NCI-H2029 treated with DMSO at 0.1 percent for 48 hours (cell line): ENCODE results near the gene PTPRD.

Experiments
- DNase-seq: peaks from one replicate; lab custom pipeline; 2025; lab: John Stamatoyannopoulos, UW

The PTPRD gene

DNA sequence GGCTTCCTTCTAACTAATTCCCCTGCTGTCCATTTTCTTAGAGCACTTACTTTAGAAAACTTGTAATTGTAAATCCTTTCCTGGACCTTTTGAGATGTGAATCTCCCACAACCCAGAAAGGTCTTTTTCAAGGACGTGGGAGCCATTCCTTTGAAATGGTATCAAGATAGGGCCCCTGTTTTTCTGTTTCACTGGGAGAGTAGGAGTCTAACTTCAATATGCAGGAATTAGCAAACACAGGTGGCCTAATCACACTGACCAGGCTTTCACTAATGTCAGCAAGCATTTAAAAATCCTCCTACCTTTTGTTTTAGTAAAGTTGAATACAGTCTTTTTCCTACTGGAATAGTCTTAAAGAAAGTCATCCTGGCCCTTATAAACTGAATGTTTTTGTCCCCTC lies 558.3 kb downstream of the PTPRD start:
- DNase-seq, result no peak

DNA sequence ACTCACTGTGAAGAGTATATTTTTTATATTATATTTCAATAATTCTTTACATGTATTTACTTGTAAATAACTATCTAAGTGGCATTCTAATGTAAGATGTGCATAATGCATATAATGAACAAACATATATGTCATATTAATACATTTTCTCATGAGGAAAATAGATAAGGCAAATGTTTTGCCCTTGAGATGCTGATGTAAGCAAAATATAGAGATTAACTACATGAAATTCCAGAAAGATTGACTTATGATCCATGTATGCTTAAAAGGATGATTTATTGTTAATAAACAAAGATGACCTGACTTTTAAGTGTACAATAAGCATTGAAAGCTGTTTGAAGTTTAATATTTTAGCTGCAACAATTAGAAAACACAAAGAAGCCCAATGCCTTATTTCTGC lies 559.9 kb downstream of the PTPRD start:
- no peak for DNase-seq

DNA sequence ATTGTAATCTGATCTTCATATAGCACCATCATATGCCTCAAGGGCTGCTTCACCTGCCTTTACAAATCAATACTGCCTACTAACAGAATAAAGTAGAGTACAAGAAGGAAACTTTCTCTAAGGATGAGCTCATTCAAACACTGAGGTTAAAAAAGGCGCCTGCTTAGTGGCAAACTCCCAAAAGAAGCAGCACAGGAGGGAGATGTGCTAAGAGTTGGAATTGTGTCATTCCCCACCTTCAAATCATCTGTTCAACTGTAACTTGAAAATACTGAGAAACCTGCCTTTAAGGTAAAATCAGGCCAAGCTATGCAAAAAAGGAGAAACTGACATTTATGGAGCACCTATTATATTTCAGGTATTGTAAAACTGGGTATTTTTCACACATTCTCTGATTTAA lies 560.6 kb downstream of the PTPRD start:
- no peak for DNase-seq

DNA sequence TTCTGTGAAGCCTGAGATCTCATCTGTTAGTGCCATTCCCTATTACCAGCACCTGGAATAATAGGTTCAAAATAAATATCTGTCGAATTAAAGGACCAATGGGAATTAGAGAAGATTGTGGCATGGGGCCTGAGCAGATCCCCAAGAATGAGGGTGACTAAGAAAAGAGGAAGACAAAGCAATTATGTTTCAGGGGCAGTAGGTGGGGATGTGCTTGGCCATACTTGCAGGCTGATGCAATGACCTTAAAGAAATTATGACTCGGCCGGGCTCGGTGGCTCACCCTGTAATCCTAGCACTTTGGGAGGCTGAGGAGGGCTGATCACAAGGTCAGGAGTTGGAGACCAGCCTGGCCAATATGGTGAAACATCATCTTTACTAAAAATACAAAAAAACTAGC lies 562.8 kb downstream of the PTPRD start:
- DNase-seq, result no peak

DNA sequence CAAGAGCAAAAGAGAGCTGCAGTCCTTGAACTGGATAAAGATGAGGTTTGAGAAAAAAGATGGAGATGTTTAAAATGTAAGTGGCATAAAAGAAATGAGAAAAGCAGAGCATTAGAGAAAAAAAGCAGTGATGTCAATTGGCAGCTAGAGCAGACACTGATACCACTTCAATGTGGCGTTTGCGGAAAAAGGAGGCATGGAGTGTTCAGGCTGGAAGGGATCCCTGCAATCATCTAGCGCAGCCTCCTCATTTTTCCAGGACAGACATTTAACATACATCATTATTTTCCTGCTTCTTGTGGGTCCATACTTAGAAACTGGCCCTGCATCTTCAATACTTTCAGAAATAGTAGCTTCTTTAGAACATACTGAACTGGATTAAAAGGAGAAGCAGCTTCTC lies 563.8 kb downstream of the PTPRD start:
- no peak for DNase-seq

DNA sequence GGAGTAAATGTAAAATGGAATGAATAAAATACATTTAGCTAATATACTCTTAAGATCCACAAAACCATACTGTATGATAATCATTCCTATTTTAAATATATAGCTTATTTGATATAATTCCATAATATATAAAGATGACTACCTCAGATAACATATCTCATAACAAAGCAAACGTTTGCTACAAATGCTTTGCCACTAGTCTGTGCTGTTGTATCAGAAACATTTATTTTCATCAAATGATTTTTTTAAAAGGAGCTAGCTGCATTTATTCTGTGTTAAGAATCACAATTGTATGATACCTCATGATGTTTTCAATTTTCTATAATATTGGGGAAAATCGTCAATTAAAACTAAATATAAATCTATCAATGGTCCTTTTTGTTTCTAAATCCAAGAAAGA lies 567.2 kb downstream of the PTPRD start:
- DNase-seq, result no peak

DNA sequence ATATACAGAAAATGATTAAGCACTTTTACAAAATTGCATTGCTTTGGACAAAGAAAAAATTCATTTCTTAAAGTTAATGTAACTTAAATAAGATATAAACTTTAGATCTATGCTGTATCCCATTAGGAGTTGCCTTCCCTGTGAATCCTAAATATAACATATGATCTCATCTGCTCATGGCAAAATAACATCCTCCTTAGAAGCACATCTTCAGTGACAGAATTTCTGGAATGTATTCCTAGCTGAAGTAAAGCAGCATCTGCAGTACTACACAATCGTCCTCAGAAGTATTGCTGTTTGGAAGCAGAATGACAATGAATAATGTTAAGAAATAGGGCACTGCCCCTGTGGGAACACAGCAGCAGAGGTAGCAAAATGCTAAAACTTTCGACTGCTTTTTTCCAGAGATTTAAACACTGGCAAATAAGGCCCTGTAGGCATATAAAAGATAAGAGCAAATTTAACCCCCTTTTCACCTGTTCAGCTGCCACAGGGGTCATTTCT lies 571.0 kb downstream of the PTPRD start:
- DNase-seq, result no peak

DNA sequence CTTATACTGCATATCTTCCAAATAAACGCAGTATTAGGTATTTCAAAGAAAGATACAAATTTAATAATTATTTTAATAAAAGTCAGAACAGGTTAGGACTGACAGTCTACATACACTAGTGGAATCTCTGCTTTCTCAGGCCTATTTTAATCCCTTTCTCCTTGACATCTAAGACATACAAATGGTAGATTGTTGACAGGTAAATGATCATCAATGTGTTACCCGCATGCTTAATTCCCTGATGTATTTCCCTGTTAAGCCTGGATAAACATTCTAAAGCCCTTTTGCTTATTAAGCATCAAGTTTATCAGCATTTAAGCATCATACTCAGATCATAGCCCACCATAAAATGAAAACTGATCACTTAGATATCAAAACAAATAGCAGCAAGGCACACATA lies 576.7 kb downstream of the PTPRD start:
- DNase-seq, result no peak

DNA sequence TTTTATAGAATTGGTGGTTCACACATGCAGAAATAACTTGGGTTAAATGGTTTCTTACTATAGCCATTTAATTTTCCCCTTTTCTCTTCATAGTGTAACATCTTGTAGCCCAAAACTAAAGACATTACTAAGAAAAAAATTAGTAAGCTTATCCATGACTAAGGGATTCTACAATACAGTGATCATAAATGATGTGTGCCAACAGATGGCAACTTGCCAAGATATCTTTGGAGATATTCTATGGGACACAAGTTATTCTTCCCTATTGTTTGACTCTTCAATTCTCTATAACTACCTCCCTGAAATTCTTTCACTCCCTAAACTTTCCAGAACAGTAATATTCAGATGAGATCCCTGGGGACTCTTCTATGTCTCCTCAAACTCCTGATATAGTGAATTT lies 580.6 kb downstream of the PTPRD start:
- no peak for DNase-seq

DNA sequence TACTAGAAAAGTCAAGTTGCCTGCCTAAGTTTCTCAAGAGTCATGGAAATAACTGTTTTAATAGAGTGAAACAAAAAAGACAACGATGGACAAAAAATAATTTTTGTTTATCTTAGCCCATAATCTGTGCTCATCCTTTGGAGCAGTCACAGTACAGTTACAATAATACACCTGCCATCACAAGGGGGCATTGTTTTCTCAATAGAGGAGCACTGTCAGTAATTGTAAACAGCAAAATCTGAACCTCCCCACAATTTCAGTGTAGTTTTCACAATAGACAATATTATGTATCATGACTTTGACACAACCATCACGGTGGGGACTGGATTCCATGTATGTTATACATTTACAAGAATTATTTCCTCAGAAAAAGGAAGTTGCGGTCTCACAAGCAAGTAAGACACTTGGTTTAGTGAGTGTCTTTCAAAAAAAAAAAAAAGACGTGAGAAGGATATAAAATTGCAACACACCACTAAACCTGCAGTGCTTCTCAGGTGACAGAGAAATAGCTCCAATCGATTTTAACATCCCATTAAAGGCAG lies 586.3 kb downstream of the PTPRD start:
- no peak for DNase-seq

DNA sequence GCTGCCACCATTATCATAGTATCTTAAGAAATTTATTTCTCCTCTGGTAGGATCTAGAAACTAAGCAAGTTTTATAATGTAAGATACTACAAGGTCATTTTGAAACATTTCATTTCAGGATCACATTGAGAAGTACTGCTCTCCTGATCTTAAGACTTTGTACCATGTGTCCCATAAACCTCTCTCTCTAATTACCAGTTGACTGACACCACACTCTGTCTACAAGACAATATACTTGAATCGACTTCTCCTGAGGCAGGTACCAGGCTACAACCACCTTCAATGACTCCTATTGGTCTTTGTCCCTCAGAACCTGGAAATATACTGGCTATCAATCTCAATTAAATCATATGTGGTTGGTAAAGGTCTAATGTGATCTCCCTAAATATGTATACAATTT lies 597.0 kb downstream of the PTPRD start:
- DNase-seq, result no peak

DNA sequence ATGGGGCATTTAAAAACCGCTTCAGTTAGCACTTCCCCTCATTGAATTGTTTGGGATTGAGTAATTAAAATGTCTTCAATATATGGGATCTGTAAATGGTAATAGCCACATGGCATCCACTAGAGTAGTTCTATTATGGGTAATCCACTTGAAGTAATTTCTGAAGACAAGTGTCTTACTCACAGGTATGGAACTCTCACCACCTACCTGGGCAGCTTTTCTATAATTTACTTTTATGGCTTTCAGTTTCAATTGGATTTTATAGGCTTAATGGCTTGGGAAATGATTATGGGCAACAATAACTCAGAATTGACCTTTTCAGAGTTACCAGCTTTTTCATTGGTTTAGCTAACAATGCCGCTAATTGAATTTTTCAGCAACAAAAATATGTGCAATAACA lies 597.9 kb downstream of the PTPRD start:
- no peak for DNase-seq

DNA sequence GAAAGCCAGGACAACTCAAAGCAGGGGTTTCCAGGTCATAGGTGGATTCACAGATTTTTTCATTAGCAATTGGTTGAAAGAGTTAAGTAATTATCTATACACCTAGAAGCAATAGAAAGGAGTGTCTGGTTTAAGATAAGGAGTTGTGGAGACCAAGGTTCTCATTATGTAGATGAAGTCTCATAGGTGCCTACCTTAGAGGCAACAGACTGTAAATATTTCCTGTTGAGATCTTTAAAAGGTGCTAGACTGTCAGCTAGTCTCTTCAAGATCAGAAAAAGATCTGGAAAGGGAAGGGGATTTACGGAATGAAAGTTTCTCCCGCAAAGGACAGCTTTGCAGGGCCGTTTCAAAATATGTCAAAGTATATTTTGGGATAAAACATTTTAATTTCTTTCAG lies 603.4 kb downstream of the PTPRD start:
- no peak for DNase-seq

DNA sequence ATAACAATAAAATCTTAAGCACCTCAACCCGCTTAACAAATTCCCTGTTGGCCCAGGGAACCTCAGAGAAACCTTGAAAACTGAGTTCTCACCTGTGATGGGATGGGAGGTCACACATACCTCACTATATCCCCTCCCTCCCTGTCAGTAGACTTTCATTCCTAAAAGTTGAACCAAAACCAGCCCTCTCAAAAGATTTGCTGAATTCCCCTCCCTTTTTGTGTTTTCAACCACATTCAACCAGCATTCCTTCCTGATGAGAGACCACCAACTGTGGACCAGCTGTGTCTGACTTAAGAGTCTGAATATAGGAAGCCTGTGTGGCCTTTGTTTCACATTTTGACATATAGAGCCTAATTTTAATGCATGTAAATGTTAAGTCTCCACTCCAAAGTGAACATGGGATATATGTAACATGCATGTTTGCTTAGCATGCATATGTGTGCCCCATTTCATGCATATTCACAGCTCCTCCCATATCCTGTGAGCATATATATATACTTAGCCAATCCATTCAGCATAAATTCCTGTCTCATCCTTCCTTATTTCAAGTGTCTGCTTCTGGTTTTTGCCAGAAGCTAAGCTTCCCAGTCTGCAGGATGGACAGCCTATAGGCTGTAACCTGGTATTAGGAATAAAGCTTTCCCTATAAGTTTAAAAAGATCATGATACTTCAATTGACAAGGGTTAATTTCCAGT lies 604.6 kb downstream of the PTPRD start:
- DNase-seq, result no peak

DNA sequence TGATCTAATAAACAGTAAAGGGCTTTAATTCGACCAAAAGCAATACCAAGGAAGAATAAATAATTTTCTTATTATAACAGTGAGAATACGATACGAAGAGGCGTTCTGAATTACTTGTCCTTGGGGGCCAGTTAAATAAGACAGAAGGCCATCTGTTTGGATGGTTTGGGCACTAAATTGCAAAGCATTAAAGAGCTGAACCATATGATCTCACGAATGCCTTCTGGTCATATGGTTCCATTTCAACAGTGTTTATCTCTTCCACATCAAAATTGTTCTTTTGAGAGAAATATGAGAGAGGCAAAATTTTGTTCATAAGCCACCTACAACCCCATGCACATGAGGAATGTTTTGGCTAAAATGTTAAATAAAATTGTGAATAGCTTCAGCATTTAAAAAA lies 605.4 kb downstream of the PTPRD start:
- DNase-seq, result no peak

DNA sequence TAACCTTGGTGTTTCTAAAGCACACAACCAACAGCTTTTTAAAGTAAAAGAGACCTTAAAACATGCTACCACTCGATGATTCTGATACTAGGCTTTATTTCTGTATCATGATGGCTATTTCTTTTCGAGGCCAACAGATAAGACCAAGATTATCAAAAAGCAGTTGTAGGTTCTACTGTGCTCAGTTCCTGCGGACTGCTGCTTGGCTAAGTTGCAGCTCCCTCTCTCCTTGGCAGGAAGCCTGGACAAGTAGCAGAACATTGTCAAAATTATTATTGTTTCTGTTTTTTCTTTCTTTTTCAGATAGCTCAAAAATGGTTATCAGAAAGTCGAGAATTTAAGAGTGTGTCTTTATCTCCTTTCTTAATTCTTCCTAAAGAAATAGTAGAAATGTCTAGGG lies 607.6 kb downstream of the PTPRD start:
- no peak for DNase-seq

DNA sequence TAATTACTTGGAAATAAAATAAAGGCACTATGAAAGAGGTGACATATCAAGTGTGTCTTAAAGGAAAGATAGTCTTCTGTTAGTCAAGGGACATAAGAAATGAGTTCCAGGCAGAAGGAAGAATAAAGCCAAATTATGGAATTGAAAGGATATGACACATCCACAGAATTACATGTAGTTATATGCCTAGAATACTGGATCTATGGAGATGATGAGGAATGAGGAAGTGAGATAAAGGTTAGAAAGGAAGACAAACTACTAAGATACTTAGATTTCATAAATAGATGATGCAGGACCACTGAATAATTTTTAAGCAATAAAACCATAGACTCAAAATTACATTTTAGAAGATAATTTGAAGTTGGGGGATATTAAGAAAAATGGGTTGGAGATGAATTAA lies 609.8 kb downstream of the PTPRD start:
- no peak for DNase-seq

DNA sequence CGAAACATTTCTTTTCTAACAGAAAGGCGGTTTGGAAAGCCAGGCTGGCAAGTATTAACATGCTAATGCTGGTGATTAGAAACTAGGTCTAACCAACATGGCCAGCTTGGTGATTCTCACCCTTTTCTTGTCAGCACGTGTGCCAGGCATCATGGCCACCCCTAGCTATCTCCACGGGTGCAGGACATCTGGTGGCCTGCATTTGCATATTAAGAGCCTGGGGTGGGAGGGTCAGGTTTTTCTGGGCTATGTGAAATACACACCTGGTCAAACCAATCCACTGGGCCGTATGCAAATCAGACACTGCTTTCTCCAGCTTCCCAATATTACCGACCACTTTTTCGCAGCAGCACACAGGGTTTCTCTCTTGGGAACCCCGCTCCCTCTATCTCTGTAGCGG lies 612.1 kb downstream of the PTPRD start:
- no peak for DNase-seq

DNA sequence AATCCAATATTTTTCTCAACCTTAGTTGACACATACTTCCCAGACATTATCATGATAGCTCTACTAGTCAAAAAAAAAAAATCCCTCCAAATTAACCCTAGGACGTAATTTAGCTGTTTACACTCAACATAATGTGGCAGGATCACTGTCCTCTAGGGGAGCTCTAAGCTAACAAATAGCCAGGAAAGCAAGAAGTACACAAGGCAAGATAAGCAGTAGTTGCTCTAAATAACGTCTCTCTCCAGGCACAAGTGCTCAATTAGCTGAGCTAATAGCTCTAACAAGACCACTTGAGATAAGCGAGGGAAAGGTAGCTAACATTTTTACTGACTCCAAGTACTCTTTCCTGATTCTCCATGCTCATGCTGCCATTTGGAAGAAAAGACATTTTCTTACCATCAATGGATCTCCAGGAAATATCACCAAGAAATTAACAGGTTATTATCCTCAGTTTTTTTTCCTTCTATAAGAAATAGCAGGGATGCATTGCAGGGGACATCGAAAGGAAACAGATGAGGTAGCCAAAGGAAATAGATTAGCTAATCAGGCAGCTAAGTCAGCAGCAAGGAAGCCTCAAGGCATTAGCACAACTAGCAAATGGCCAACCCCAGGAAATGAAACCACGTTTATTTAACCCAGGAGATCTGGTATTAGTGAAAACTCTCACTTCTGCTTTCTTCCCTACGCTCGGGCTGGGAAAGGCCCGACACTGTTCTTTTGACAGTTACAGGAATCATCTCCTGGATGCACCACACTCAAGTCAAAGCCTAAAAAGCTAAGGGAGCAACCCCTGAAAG lies 614.1 kb downstream of the PTPRD start:
- DNase-seq, result peak; percentile 16

DNA sequence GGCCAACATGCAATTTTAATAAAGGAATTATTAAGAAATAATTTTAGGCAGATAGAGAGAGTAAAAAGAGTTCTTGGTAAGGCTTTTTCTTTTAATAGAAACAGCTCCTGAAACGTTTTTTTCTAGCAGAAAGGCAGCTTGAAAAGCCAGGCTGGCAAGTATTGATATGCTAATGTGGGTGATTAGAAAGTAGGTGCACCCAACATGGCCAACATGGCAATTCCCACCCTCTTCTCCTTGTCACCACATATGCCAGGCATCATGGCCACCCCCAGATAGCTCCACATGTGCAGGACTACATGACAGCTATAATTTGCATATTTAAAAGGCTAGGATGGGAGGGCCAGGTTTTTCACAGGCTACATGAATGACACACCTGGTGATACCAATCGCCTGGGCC lies 615.2 kb downstream of the PTPRD start:
- DNase-seq, result no peak

DNA sequence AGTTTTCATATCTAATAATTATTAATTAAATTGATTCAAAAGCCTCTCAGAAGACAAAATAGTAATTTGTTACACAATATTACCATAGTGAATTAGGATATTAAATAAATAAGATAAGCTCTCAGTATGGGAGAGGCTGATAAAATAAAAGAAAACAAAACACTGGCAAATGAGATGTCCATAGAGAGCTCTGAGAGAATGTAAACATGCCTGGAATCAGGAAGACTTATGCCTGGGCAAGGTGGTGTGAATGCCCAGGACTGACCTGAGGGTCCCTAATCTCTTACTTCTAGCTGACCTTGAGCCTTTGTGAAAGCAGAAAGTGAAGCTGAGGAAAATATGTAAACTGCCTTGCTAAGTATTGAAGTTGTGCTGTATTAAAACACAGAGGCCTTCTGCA lies 616.5 kb downstream of the PTPRD start:
- DNase-seq, result no peak

DNA sequence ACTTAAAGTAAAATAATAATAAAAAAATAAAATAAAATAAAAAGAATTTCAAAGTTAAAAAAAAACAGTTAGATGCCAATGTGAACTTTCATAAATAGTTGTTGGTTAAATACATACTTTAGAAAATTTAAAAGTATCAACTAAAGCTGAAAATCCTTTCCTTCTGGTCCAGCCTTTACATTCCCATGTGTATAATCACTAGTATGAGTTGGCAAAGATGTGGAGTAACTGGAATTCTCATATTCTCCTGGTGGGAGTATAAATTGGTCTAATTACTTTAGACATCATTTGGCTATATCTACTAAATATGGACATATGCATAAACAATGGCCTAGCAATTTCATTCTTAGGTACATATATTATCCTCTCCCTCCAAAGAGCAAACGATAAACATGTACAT lies 619.9 kb downstream of the PTPRD start:
- DNase-seq, result no peak

DNA sequence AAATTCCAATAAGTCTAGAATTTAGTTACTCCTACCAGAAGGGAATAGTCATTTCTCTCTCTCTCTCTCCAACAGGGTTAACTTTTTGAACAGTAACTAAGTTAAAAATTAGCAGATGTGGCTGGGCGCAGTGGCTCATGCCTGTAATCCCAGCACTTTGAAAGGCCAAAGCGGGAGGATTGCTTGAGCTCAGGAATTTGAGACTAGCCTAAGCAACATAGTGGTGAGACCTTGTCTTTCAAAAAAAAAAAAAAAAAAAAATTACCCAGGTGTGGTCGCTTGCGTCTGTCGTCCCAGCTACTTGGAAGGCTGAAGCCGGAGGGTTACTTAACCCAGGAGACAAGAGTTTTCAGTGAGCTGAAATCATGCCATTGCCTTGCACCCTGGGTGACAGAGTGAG lies 639.7 kb downstream of the PTPRD start:
- DNase-seq, result no peak
